IMR-90 (cell line): ENCODE measurements around the gene CLEC16A. TPM values are rescaled to one million over a fixed set of nuclear protein-coding genes. Genes with fewer than 3 reads are reported as not detected.

Experiments used
- ATAC-seq: fragments of 200-7000 bp; cut with Tn5 transposase; 2 replicates; pipeline ENCODE4 v1.9.1; 2020; ENCODE audit warnings: low read depth, mild to moderate bottlenecking, moderate library complexity
- BruUV-seq: library from RNA; stranded (reverse); fragments of 400-500 nt; replicated peaks from 2 replicates; lab custom pipeline; 2021; lab: Mats Ljungman, UMichigan
- CTCF ChIA-PET: fragments of 300-600 bp; formaldehyde crosslinking; extraction: SDS; loops from one replicate; lab custom pipeline; 2021; ENCODE audit warnings: antibody characterized with exemption; lab: Yijun Ruan, JAX
- POLR2A ChIA-PET: fragments of 300-600 bp; sonication (Branson Sonifier 250); formaldehyde crosslinking; loops from one replicate; lab custom pipeline; 2022; ENCODE audit warnings: antibody characterized with exemption; ENCODE audit not compliant: unreplicated experiment; lab: Charles Lee
- DNase-seq: peaks from one replicate; pipeline ENCODE4 v3.0.0; 2013
- H2AFZ ChIP-seq: replicated peaks from 2 replicates; pipeline ENCODE3; 2013; ENCODE audit warnings: low read length, mild to moderate bottlenecking; ENCODE audit not compliant: poor library complexity
- H2AK5ac ChIP-seq: 2 replicates; pipeline ENCODE4 v1.6.1; 2013; ENCODE audit warnings: low read depth, low read length, inconsistent platforms
- H2AK9ac ChIP-seq: replicated peaks from 2 replicates; pipeline ENCODE3; 2013; ENCODE audit warnings: mild to moderate bottlenecking, low read depth, low read length, moderate library complexity; ENCODE audit not compliant: poor library complexity
- H2BK120ac ChIP-seq: 2 replicates; pipeline ENCODE4 v1.6.1; 2013; ENCODE audit warnings: low read depth, low read length, inconsistent platforms
- H2BK15ac ChIP-seq: 3 replicates; pipeline ENCODE4 v1.6.1; 2013; ENCODE audit warnings: low read depth, low read length, inconsistent platforms
- H2BK20ac ChIP-seq: 2 replicates; pipeline ENCODE4 v1.6.1; 2013; ENCODE audit warnings: low read depth, mild to moderate bottlenecking, inconsistent platforms, low read length, moderate library complexity
- H2BK5ac ChIP-seq: 2 replicates; pipeline ENCODE4 v1.6.1; 2013; ENCODE audit warnings: mild to moderate bottlenecking, low read depth, low read length, inconsistent platforms; ENCODE audit not compliant: poor library complexity, severe bottlenecking
- H3K14ac ChIP-seq: replicated peaks from 2 replicates; pipeline ENCODE4 v1.6.1; 2013; ENCODE audit warnings: low read depth, low read length, inconsistent platforms
- H3K18ac ChIP-seq: 2 replicates; pipeline ENCODE4 v1.6.1; 2013; ENCODE audit warnings: low read depth, low read length, control low read depth
- H3K23ac ChIP-seq: 2 replicates; pipeline ENCODE4 v1.6.1; 2013; ENCODE audit warnings: low read depth, low read length, inconsistent platforms
- H3K27ac ChIP-seq: 2 replicates; pipeline ENCODE4 v1.5.1; 2013; ENCODE audit warnings: mild to moderate bottlenecking, control low read depth, low read length; ENCODE audit not compliant: insufficient read depth
- H3K27me3 ChIP-seq: 2 replicates; pipeline ENCODE4 v1.6.1; 2013; ENCODE audit warnings: low read length; ENCODE audit not compliant: control insufficient read depth, insufficient read depth
- H3K36me3 ChIP-seq: 2 replicates; pipeline ENCODE4 v1.6.1; 2013; ENCODE audit warnings: low read length, mixed read lengths; ENCODE audit not compliant: control insufficient read depth, insufficient read depth
- H3K4ac ChIP-seq: 2 replicates; pipeline ENCODE4 v1.6.1; 2013; ENCODE audit warnings: low read depth, low read length, inconsistent platforms
- H3K4me1 ChIP-seq: 2 replicates; pipeline ENCODE4 v1.6.1; 2013; ENCODE audit warnings: low read length, mixed read lengths; ENCODE audit not compliant: control insufficient read depth, insufficient read depth
- H3K4me2 ChIP-seq: 2 replicates; pipeline ENCODE4 v1.6.1; 2013; ENCODE audit warnings: low read depth, mild to moderate bottlenecking, control low read depth, low read length, moderate library complexity
- H3K4me3 ChIP-seq: 2 replicates; pipeline ENCODE4 v1.5.1; 2013; ENCODE audit warnings: low read depth, mild to moderate bottlenecking, control low read depth, low read length, moderate library complexity; ENCODE audit not compliant: insufficient read depth
- H3K56ac ChIP-seq: 2 replicates; pipeline ENCODE4 v1.6.1; 2013; ENCODE audit warnings: low read length, inconsistent platforms; ENCODE audit not compliant: insufficient read depth; ENCODE audit errors: extremely low read depth
- H3K79me1 ChIP-seq, 2 experiments: 2 replicates each; pipeline ENCODE4 v1.6.1; 2013; ENCODE audit warnings: low read length in 2 of 2, inconsistent platforms in 1 of 2, low read depth in 1 of 2
- H3K9ac ChIP-seq: 2 replicates; pipeline ENCODE4 v1.6.1; 2013; ENCODE audit warnings: low read depth, low read length, control low read depth
- H3K9me1 ChIP-seq: 2 replicates; pipeline ENCODE4 v1.6.1; 2013; ENCODE audit warnings: low read length, inconsistent platforms; ENCODE audit not compliant: insufficient read depth
- H3K9me3 ChIP-seq: 2 replicates; pipeline ENCODE4 v1.6.1; 2013; ENCODE audit warnings: low read length; ENCODE audit not compliant: control insufficient read depth, insufficient read depth
- H4K20me1 ChIP-seq: 2 replicates; pipeline ENCODE4 v1.6.1; 2013; ENCODE audit warnings: low read length, inconsistent platforms; ENCODE audit not compliant: insufficient read depth
- H4K5ac ChIP-seq: 2 replicates; pipeline ENCODE4 v1.6.1; 2013; ENCODE audit warnings: mild to moderate bottlenecking, low read depth, low read length, control low read depth
- H4K8ac ChIP-seq, 2 experiments: 2 replicates each; pipeline ENCODE4 v1.6.1; 2013; ENCODE audit warnings: low read depth in 2 of 2, low read length in 2 of 2, control low read depth in 1 of 2, inconsistent platforms in 1 of 2
- H4K91ac ChIP-seq: 2 replicates; pipeline ENCODE4 v1.6.1; 2013; ENCODE audit warnings: low read depth, low read length, inconsistent platforms; ENCODE audit not compliant: insufficient read depth
- CTCF ChIP-seq: conservative IDR thresholded peaks from 2 replicates; pipeline ENCODE4 v1.5.1; 2012; ENCODE audit warnings: mild to moderate bottlenecking, low read depth, low read length, improper control_type of control experiment
- FOS ChIP-seq: fragments of 150-350 bp; IDR thresholded peaks from 2 replicates; pipeline ENCODE4 v1.6.1; 2016; ENCODE audit warnings: low read depth, low read length
- MAFK ChIP-seq: IDR thresholded peaks from 2 replicates; pipeline ENCODE4 v1.6.1; 2012; ENCODE audit warnings: low read depth, low read length, improper control_type of control experiment
- MAZ ChIP-seq: IDR thresholded peaks from 2 replicates; pipeline ENCODE4 v1.6.1; 2012; ENCODE audit warnings: low read depth, mild to moderate bottlenecking, low read length, improper control_type of control experiment, moderate library complexity, borderline replicate concordance
- NFE2L2 ChIP-seq: fragments of 150-350 bp; IDR thresholded peaks from 2 replicates; pipeline ENCODE4 v1.6.1; 2016; ENCODE audit warnings: low read depth, mild to moderate bottlenecking, low read length
- POLR2A ChIP-seq: IDR thresholded peaks from 2 replicates; pipeline ENCODE4 v1.6.1; 2012; ENCODE audit warnings: mild to moderate bottlenecking, low read depth, low read length
- RAD21 ChIP-seq: IDR thresholded peaks from 2 replicates; pipeline ENCODE4 v1.6.1; 2012; ENCODE audit warnings: low read length, improper control_type of control experiment
- RCOR1 ChIP-seq: IDR thresholded peaks from 2 replicates; pipeline ENCODE4 v1.6.1; 2012; ENCODE audit warnings: mild to moderate bottlenecking, low read length, improper control_type of control experiment; ENCODE audit not compliant: insufficient replicate concordance
- WGBS, 2 experiments: methylation state at CpG; one replicate each; pipeline versions ENCODE4 v1.1.5 to v1.1.7; 2013; ENCODE audit warnings: missing lambda C conversion rate in 2 of 2; ENCODE audit not compliant: insufficient read length in 1 of 2; ENCODE audit errors: extremely low coverage in 2 of 2; 5-methylcytosine and 5-hydroxymethylcytosine counted together
- dilution Hi-C: fragments of 300-500 bp; cut with HindIII; formaldehyde crosslinking; loops from one replicate; pipeline ENCODE4 v1.14.3; 2018; ENCODE audit warnings: low sequenced_read_pairs; ENCODE audit not compliant: unreplicated experiment
- in situ Hi-C: fragments of 300-500 bp; cut with MboI; formaldehyde crosslinking; loops from 3 replicates; pipeline ENCODE4 v1.14.3; 2019; ENCODE audit warnings: low sequenced_read_pairs, inconsistent platforms, mixed read lengths
- intact Hi-C: fragments of 100-400 bp; cut with micrococcal nuclease; formaldehyde crosslinking; loops from 2 replicates; pipeline ENCODE4 v1.10.0; 2022
- polyA plus RNA-seq, 3 experiments: library from polyadenylated mRNA; depleted of rRNA; stranded (reverse); fragments of >200 nt; gene quantifications; 2 replicates each; pipeline ENCODE4 v1.2.3, GENCODE V29; 2012; ENCODE audit warnings: low replicate concordance in 1 of 3
- total RNA-seq: library from RNA; depleted of rRNA; stranded (reverse); fragments of >200 nt; gene quantifications from 2 replicates; pipeline ENCODE4 v1.2.3, GENCODE V29; 2012

The CLEC16A gene
- total and polyA plus RNA-seq, 2 of the 4 experiments (the other 2 are of a cell fraction): 15.9 to 16.5 TPM

GRCh38 chr16:11034481-11034931 lies 90.1 kb downstream of the CLEC16A start:
- CTCF ChIA-PET: interaction anchor here (0.6 kb wide), 1 partner anchor 10 kb away, joined by 6 read pairs; no protein-coding TSS in a partner anchor
- Histone ChIP-seq H3K56ac (no peak overlapping the region), H3K4me2 (no peak overlapping the region)

More at GRCh38 chr16:11034481-11034931, 90.1 kb downstream of the CLEC16A start:
- Histone ChIP-seq H4K8ac (peak overlapping the region in 1 of 2 experiments; percentile 29; a peak in 2 of 4 replicates), H3K4me1 (peaks cover 33% of the 10 kb centered on the region), H2BK20ac (peak overlapping the region; percentile 53; the same call in 1 of the 2 replicates), H3K79me1 (peaks cover 0 to 19% of the 10 kb centered on the region in 2 experiments; a peak in 1 of 4 replicates), H3K4me3 (no peak overlapping the region), H4K20me1 (no peaks in the 10 kb centered on the region), H3K36me3 (peaks cover 20% of the 10 kb centered on the region; the same call in 1 of the 2 replicates), H2BK15ac (peak overlapping the region; percentile 25; the same call in 1 of the 3 replicates), H3K14ac (peak overlapping the region; percentile 18), H3K9me1 (peaks cover 21% of the 10 kb centered on the region), H3K9me3 (no peaks in the 10 kb centered on the region; the same call in 1 of the 2 replicates), H2BK120ac (peak overlapping the region; percentile 68), H4K91ac (peak overlapping the region; percentile 75), H3K23ac (peak overlapping the region; percentile 15; the same call in 1 of the 2 replicates), H3K27me3 (no peaks in the 10 kb centered on the region), H2AK9ac (no peak overlapping the region), H3K18ac (peak overlapping the region; percentile 78), H2BK5ac (peak overlapping the region; percentile 38), H2AK5ac (peak overlapping the region; percentile 83), H3K27ac (peak overlapping the region; percentile 82; the same call in 1 of the 2 replicates), H3K9ac (no peak overlapping the region), H2AFZ (no peak overlapping the region), H3K4ac (peak overlapping the region; percentile 40), H4K5ac (peak overlapping the region; percentile 67)
- TF ChIP-seq FOS (no peak), CTCF (no peak), POLR2A (no peak), MAZ (no peak), NFE2L2 (no peak), RCOR1 (no peak), RAD21 (no peak), MAFK (no peak)
- POLR2A ChIA-PET: no interaction called here
- in situ Hi-C loops: no loop called here
- ATAC-seq (no peak), DNase-seq (peak; percentile 24)
- intact Hi-C loops: loop anchor here (5.0 kb wide), 2 partner anchors 53 to 218 kb away; no protein-coding TSS in a partner anchor
- dilution Hi-C loops: no loop called here
- WGBS, 2 experiments: 28% methylated on average over 4 of the region's 8 CpGs; no CpG with 5 or more reads in 1 of the 2 experiments
- no TSS peak for BruUV-seq
